Smooth muscle cell (in vitro differentiated cells): ENCODE data around the gene MAMDC2. TPM values are rescaled to one million over a fixed set of nuclear protein-coding genes. Genes with fewer than 3 reads are reported as not detected.

Source experiments
- DNase-seq: peaks from one replicate; lab custom pipeline; 2025; ENCODE audit not compliant: unreplicated experiment; lab: John Stamatoyannopoulos, UW
- H2AFZ ChIP-seq: fragments of 200-600 bp; sonication (generic); 2 replicates; pipeline ENCODE4 v1.6.0; 2016; ENCODE audit warnings: antibody characterized with exemption, low read depth, mild to moderate bottlenecking
- H3F3A ChIP-seq: fragments of 200-600 bp; sonication (generic); 2 replicates; pipeline ENCODE4 v1.6.0; 2017; ENCODE audit warnings: antibody characterized with exemption, low read depth
- H3K27ac ChIP-seq: fragments of 200-600 bp; sonication (generic); 2 replicates; pipeline ENCODE4 v1.5.1; 2016; ENCODE audit warnings: low read depth, mild to moderate bottlenecking
- H3K27me3 ChIP-seq: fragments of 200-600 bp; sonication (generic); 2 replicates; pipeline ENCODE4 v1.6.1; 2016; ENCODE audit warnings: low read depth, mild to moderate bottlenecking
- H3K36me3 ChIP-seq: fragments of 200-600 bp; sonication (generic); 2 replicates; pipeline ENCODE4 v1.5.1; 2016; ENCODE audit warnings: low read depth
- H3K4me1 ChIP-seq: fragments of 200-600 bp; sonication (generic); 2 replicates; pipeline ENCODE4 v1.5.1; 2016; ENCODE audit warnings: low read depth
- H3K4me2 ChIP-seq: fragments of 200-600 bp; sonication (generic); 2 replicates; pipeline ENCODE4 v1.6.0; 2016; ENCODE audit warnings: mild to moderate bottlenecking
- H3K4me3 ChIP-seq: fragments of 200-600 bp; sonication (generic); 2 replicates; pipeline ENCODE4 v1.5.1; 2016; ENCODE audit warnings: mild to moderate bottlenecking
- H3K79me2 ChIP-seq: fragments of 200-600 bp; sonication (generic); 2 replicates; pipeline ENCODE4 v1.6.0; 2016; ENCODE audit warnings: low read depth, mild to moderate bottlenecking
- H3K9ac ChIP-seq: fragments of 200-600 bp; sonication (generic); 2 replicates; pipeline ENCODE4 v1.6.0; 2016; ENCODE audit warnings: low read depth
- H3K9me3 ChIP-seq: fragments of 200-600 bp; sonication (generic); replicated peaks from 2 replicates; pipeline ENCODE4 v1.5.1; 2016; ENCODE audit warnings: low read depth
- H4K20me1 ChIP-seq: fragments of 200-600 bp; sonication (generic); 2 replicates; pipeline ENCODE4 v1.6.0; 2016; ENCODE audit warnings: low read depth
- WGBS: methylation state at CpG from one replicate; pipeline ENCODE4 v1.1.7; 2016; ENCODE audit warnings: low lambda C conversion rate; 5-methylcytosine and 5-hydroxymethylcytosine counted together
- polyA plus RNA-seq: library from polyadenylated mRNA; unstranded; fragments of >200 nt; fragmentation: Nextera tagmentation; extraction: Ambion mirVana; gene quantifications from 2 replicates; pipeline ENCODE4 v1.2.1, GENCODE V29; 2016
- total RNA-seq: library from RNA; depleted of rRNA; stranded (reverse); fragments of >200 nt; gene quantifications from 2 replicates; pipeline ENCODE4 v1.2.3, GENCODE V29; 2014
- TF ChIP-seq, protein P1 (sequence below): fragments of 200-600 bp; sonication (generic); IDR thresholded peaks from 2 replicates; pipeline ENCODE4 v1.5.1; 2017; ENCODE audit warnings: borderline replicate concordance, mild to moderate bottlenecking, antibody characterized with exemption; ENCODE audit not compliant: insufficient read depth, poor library complexity, severe bottlenecking

Gene MAMDC2
- total and polyA plus RNA-seq, 2 experiments from 2014 or later, result 8.2 to 13.0 TPM

DNA sequence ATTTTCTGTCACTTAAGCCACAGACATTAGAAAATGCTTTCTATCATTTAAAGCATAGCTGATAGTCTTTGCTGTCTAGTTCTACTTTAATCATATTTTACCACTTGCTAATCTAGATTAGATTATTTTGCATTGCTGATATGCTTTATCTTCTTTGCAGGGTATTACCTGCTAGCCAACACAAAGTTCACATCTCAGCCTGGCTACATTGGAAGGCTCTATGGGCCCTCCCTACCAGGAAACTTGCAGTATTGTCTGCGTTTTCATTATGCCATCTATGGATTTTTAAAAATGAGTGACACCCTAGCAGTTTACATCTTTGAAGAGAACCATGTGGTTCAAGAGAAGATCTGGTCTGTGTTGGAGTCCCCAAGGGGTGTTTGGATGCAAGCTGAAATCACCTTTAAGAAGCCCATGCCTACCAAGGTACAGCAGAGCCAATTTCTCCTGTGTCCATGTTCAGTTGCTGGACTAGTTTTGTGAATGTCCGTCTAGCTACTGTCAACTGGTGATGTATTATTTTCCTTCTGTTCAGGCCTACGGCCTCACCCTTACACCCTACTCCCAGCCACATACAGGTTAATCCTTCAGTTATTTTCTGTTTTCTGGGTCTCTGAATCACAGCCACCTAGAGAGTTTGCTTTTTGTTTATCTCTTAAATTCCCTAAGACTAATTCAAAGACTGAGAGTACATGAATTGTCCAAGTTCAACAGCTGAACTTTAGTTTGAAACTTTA lies 99.9 kb downstream of the MAMDC2 start:
- H3K9ac ChIP-seq, result no peak overlapping the region
- H3K79me2 ChIP-seq, result no peaks in the 10 kb centered on the region
- DNase-seq, result no peak
- H4K20me1 ChIP-seq, result no peaks in the 10 kb centered on the region
- H3K36me3 ChIP-seq, result no peaks in the 10 kb centered on the region
- WGBS, result 83% methylated on average over 3 of the region's 3 CpGs
- no peak overlapping the region for H3K4me2 ChIP-seq
- H3K4me3 ChIP-seq, result no peak overlapping the region
- peak overlapping the region; percentile 32 for H3K27ac ChIP-seq
- H3F3A ChIP-seq, result peaks cover 10% of the 10 kb centered on the region
- no peak overlapping the region for H2AFZ ChIP-seq
- H3K9me3 ChIP-seq, result no peaks in the 10 kb centered on the region
- no peaks in the 10 kb centered on the region for H3K4me1 ChIP-seq
- H3K27me3 ChIP-seq, result no peaks in the 10 kb centered on the region
- TF ChIP-seq, protein P1, sequence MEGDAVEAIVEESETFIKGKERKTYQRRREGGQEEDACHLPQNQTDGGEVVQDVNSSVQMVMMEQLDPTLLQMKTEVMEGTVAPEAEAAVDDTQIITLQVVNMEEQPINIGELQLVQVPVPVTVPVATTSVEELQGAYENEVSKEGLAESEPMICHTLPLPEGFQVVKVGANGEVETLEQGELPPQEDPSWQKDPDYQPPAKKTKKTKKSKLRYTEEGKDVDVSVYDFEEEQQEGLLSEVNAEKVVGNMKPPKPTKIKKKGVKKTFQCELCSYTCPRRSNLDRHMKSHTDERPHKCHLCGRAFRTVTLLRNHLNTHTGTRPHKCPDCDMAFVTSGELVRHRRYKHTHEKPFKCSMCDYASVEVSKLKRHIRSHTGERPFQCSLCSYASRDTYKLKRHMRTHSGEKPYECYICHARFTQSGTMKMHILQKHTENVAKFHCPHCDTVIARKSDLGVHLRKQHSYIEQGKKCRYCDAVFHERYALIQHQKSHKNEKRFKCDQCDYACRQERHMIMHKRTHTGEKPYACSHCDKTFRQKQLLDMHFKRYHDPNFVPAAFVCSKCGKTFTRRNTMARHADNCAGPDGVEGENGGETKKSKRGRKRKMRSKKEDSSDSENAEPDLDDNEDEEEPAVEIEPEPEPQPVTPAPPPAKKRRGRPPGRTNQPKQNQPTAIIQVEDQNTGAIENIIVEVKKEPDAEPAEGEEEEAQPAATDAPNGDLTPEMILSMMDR, result no peak

DNA sequence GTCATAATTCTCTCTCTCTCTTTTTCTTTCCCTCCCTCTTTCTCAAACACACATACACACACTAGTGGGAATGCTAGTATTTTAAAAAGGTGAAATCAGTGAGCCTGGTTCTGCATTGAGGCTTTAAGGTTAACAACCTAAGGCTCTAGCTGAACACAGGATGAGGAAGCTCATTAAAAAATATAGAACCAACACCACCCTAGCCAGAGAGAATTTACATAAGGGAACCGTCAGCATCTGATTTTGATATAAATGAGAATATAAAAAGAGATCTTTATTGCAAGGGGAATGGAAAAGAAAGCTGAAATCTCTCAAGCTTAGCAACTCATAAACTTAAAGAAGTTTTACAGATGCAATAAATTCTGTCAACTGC lies 100.5 kb downstream of the MAMDC2 start:
- TF ChIP-seq, protein P1, result no peak
- Histone ChIP-seq H4K20me1 (no peaks in the 10 kb centered on the region), H3F3A (peaks cover 7% of the 10 kb centered on the region), H3K4me2 (no peak overlapping the region), H3K9me3 (no peaks in the 10 kb centered on the region), H3K79me2 (no peaks in the 10 kb centered on the region), H3K4me1 (no peaks in the 10 kb centered on the region), H3K27me3 (no peaks in the 10 kb centered on the region), H3K9ac (no peak overlapping the region), H3K36me3 (no peaks in the 10 kb centered on the region), H2AFZ (no peak overlapping the region), H3K27ac (peak overlapping the region; percentile 32), H3K4me3 (no peak overlapping the region)
- WGBS, result 52% methylated on average over 1 of the region's 1 CpG
- no peak for DNase-seq

DNA sequence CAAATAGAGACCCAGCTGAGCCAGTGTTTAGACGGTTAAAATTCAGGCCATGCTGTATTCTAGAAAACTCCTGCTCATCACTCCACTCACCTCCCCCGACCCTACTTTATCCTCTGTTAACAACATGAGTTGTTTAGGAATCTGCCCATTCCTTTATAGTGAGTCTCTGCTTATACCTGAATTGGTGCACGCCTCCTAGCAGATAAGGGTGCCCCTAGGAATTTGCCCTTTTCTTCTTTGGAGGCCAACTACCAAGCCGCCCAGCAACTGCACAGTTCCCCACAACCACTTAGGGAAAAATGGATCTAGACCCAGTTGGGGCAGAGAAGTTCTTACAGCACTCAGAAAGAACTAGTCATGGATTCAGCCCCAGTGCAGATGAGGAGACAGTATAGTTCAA lies 102.3 kb downstream of the MAMDC2 start:
- H3K4me2 ChIP-seq, result no peak overlapping the region
- H3K4me3 ChIP-seq, result no peak overlapping the region
- 77% methylated on average over 4 of the region's 4 CpGs for WGBS
- no peaks in the 10 kb centered on the region for H3K4me1 ChIP-seq
- H3F3A ChIP-seq, result peaks cover 7% of the 10 kb centered on the region
- no peaks in the 10 kb centered on the region for H3K27me3 ChIP-seq
- H3K79me2 ChIP-seq, result no peaks in the 10 kb centered on the region
- no peaks in the 10 kb centered on the region for H4K20me1 ChIP-seq
- no peak overlapping the region for H3K27ac ChIP-seq
- no peaks in the 10 kb centered on the region for H3K9me3 ChIP-seq
- H3K36me3 ChIP-seq, result no peaks in the 10 kb centered on the region
- TF ChIP-seq, protein P1, result no peak
- H2AFZ ChIP-seq, result no peak overlapping the region
- no peak overlapping the region for H3K9ac ChIP-seq
- DNase-seq, result no peak

DNA sequence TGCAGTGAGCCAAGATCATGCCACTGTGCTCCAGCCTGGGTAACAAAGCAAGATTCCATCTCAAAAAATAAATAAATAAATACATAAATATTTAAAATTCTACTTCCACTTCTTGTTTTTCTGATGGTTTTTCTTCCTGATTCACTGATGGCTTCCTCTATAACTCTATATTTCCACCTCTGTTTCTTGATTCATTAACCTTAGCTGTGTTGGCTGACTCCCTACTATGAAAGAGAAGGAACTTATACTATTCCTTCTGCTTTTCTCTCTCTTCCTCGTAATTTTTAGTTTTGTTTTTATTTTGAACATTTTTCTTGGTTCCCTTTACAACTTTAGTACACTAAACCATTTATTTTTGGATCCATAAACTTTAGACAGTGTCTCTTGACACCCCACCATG lies 103.5 kb downstream of the MAMDC2 start:
- no peak for DNase-seq
- no peaks in the 10 kb centered on the region for H3K27me3 ChIP-seq
- peaks cover 7% of the 10 kb centered on the region for H3F3A ChIP-seq
- H3K4me1 ChIP-seq, result no peaks in the 10 kb centered on the region
- no peak overlapping the region for H3K9ac ChIP-seq
- no peak overlapping the region for H3K4me2 ChIP-seq
- TF ChIP-seq, protein P1, result no peak
- no peak overlapping the region for H3K4me3 ChIP-seq
- no peaks in the 10 kb centered on the region for H3K36me3 ChIP-seq
- H4K20me1 ChIP-seq, result no peaks in the 10 kb centered on the region
- H3K9me3 ChIP-seq, result no peaks in the 10 kb centered on the region
- H2AFZ ChIP-seq, result no peak overlapping the region
- WGBS, result 94% methylated on average over 1 of the region's 1 CpG
- H3K79me2 ChIP-seq, result no peaks in the 10 kb centered on the region
- no peak overlapping the region for H3K27ac ChIP-seq
